ENCODE measurements around the gene EHMT1.

DNA sequence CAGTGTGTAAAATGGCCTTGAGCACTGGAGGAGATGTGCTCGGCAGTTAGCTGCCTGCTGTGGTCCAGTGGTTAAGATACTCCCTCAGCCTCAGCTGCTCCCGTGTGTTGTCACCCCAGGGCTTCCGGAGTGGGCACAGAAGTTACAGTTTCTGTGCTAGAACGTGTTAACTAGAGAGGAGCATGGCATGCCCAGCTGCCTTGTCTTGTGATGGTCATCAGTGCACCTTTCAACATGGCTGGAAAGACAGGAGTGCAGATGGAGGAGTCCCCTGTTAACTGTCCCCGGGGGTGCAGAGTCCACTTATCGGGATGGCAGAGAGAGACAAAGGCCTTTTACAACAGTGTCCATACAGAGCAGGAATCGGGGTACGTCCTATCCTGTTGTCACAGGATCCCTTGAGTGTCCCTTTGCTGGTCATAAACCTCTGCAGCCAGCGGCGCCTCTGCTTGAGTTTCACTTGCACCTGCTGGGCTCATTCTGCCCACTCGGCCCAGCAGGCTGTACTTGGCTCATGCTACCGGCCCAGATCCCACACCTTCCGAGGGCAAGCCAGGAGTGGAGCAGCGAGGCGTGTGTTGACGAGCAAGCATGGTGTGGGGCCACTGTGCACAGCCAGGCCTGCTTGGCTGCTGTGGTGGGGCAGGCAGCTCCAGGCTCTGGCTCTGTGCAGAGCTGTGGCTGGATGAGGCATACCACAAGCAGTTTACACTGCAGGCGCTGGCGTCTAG, 112.6 kb downstream of the EHMT1 start:
- no peak for TF ChIP-seq TEAD4 (IDR thresholded peaks at IDR 0.05)
- TF ChIP-seq CREB1 (IDR thresholded peaks at IDR 0.05; ENCODE audit: low read depth), result no peak
- TF ChIP-seq, protein P1, sequence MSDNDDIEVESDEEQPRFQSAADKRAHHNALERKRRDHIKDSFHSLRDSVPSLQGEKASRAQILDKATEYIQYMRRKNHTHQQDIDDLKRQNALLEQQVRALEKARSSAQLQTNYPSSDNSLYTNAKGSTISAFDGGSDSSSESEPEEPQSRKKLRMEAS (IDR thresholded peaks at IDR 0.05), result no peak
- TF ChIP-seq NFIC (IDR thresholded peaks at IDR 0.05), result no peak
- TF ChIP-seq, protein P2, sequence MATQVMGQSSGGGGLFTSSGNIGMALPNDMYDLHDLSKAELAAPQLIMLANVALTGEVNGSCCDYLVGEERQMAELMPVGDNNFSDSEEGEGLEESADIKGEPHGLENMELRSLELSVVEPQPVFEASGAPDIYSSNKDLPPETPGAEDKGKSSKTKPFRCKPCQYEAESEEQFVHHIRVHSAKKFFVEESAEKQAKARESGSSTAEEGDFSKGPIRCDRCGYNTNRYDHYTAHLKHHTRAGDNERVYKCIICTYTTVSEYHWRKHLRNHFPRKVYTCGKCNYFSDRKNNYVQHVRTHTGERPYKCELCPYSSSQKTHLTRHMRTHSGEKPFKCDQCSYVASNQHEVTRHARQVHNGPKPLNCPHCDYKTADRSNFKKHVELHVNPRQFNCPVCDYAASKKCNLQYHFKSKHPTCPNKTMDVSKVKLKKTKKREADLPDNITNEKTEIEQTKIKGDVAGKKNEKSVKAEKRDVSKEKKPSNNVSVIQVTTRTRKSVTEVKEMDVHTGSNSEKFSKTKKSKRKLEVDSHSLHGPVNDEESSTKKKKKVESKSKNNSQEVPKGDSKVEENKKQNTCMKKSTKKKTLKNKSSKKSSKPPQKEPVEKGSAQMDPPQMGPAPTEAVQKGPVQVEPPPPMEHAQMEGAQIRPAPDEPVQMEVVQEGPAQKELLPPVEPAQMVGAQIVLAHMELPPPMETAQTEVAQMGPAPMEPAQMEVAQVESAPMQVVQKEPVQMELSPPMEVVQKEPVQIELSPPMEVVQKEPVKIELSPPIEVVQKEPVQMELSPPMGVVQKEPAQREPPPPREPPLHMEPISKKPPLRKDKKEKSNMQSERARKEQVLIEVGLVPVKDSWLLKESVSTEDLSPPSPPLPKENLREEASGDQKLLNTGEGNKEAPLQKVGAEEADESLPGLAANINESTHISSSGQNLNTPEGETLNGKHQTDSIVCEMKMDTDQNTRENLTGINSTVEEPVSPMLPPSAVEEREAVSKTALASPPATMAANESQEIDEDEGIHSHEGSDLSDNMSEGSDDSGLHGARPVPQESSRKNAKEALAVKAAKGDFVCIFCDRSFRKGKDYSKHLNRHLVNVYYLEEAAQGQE (IDR thresholded peaks at IDR 0.05; ENCODE audit: low read depth), result no peak
- no peak for TF ChIP-seq ZBTB7A (IDR thresholded peaks at IDR 0.05; ENCODE audit: low read depth)
- TF ChIP-seq CEBPB (IDR thresholded peaks at IDR 0.05), result no peak
